Glomerular visceral epithelial cell (primary cell): ENCODE data around the gene PIP5K1B.
"Not testable (repeated sequence)": the region's sequence is repeated elsewhere in the genome, so short reads cannot be mapped to it uniquely, and the experiment has no call there.

Experiments
- DNase-seq: peaks from one replicate; pipeline ENCODE4 v3.0.0-alpha.2; 2016; ENCODE audit errors: extremely low spot score

PIP5K1B gene

DNA sequence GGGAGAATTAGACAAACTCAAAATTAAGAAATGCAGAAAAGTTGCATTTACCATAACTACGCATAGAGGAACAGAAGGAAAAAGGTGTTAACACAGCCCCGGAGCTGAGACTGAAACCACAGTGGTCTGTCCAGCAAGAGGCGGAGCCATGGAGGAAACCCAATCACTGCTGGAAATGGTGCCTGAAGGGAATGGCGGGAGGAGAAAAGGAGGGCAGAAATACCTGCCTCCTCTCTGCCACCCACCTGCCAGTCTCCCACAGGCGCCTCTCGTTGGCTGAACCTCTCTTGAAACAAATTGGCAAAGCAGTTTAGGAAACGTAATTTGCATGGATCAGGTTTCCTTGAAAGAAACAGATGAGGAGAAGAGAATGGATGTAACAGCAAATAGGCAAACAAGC lies 318.6 kb downstream of the PIP5K1B start:
- DNase-seq: no peak

DNA sequence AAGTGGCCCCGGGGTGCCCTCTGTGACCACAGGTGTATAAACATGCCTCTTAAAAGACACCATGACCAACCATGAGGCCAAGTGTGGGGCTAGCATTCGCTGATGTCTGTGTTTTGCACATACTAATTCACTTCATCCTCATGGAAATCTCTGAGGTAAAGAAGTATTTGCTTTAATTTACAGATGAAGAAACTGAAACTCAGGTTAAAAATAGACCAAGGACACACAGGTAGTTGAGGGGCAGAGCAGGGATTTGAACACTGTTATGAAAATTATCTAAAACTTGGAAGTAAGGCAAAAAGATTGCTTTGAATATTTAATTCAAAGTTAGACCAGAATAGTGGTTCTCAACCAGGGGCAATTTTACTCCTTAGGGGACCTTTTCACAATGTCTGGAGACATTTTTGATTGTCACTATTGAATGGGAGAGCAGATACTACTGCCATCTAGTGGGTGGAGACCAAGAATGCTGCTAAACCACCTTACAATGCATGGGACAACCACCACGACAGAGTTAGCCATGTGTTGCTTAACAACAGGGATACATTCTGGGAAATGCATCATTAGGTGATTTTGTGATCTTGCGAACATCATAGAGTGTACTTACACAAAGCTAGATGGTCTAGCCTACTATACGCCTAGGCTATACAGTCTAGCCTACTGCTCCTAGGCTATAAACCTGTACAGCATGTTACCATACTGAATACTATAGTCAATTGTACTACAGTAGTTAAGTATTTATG lies 322.5 kb downstream of the PIP5K1B start:
- DNase-seq: peak; percentile 53

DNA sequence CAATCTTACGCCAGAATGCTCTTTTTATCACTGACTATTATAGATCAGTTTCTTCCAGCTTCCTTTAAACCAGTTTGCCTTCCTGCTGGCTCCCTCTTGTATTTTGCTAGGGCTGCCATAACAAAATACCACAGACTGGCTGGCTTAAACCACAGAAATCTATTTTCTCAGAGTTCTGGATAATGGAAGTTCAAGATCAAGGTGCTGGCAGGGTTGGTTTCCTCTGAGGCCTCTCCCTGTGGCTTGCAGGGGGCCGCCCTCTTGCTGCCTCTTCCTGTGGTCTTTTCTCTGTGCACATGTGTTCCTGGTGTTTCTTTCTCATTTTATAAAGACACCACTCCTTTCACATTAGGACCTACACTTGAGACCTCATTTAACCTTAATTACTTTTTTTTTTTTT lies 323.7 kb downstream of the PIP5K1B start:
- DNase-seq: no peak

DNA sequence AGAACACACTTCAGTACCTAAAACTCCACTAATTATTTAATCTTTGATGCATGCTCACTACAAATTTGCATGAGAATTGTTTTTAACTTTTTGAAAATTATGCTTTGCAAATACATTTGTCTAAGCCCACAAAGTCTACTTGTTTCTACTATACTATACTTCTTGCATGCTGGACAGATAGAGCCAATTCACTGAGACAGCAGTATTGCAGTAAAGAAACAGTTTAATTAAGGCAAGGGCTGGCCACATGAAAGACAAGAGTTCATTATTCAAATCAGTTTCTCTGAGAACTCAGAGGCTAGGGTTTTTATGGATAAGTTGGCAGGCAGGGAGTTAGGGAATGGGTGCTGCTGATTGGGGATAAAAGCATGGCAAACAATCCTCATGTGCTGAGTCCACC lies 324.5 kb downstream of the PIP5K1B start:
- no peak for DNase-seq

DNA sequence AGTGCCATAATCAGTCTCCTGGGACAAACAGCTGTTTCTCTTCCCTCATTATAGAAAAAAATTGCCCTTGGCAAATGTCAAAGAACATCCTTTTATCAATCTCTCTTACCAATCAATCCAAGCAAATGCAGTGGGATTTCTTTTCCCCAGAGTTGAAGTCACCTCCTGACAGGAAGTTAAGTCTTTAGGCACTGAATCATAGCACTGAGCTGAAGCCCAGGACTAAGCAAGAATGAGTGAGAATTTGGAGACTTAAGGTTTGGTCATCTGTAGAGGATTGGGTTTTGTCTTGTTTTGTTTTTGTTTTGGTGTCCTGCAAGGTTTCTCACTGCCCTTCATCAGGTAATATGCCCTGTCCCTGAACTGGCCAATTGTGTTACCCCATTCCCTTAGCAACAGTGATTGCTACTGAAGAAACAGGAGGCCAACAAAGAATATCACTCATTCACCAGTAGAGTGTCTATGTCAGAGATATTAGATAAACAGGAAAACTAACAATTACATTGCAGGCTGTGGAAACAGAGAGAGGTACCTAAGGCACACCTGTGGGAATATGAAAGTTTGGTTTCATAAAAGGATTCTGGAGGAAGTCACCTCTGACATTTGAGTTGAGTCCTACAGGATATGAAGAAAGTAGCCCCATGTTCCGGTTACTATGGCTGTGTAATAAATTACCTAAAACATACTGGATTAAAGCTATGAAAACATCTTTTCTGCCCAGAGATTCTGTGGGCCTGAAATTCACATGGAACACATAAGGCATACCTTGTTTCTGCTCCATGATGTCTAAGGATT lies 326.0 kb downstream of the PIP5K1B start:
- no peak for DNase-seq

DNA sequence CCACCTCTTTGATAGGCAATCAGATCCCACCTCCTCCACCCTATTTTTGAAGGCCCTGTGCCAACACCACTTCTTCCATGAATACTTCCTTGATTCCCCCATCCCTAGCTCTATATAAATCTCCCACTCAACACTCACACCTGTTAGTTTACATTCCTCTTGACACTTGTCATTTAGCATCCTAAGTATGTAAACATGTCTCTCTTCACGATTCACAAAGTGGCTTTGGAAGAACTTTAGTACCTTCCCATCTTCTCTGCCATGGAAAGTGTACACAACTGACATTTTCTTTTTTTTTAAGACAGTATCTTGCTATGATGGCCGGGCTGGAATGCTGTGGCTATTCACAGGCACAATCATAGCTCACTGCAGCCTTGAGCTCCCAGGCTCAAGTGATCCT lies 329.0 kb downstream of the PIP5K1B start:
- no peak for DNase-seq

DNA sequence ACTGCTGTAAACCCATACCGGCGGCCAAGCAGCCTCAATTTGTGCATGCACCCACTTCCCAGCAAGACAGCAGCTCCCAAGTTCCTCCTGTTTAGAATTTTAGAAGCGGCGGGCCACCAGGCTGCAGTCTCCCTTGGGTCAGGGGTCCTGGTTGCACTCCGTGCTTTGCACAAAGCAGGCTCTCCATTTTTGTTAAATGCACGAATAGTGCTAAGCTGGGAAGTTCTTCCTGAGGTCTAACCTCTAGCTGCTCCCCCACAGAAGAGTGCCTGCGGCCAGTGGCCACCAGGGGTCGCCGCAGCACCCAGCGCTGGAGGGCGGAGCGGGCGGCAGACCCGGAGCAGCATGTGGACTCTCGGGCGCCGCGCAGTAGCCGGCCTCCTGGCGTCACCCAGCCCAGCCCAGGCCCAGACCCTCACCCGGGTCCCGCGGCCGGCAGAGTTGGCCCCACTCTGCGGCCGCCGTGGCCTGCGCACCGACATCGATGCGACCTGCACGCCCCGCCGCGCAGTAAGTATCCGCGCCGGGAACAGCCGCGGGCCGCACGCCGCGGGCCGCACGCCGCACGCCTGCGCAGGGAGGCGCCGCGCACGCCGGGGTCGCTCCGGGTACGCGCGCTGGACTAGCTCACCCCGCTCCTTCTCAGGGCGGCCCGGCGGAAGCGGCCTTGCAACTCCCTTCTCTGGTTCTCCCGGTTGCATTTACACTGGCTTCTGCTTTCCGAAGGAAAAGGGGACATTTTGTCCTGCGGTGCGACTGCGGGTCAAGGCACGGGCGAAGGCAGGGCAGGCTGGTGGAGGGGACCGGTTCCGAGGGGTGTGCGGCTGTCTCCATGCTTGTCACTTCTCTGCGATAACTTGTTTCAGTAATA lies 330.6 kb downstream of the PIP5K1B start, which contains the start of gene FXN:
Gene FXN (plus strand): TSS at position 315 of the 871 bp plus-strand sequence. CDS start 31 bp downstream, at position 346.
- DNase-seq: peak; percentile 83

DNA sequence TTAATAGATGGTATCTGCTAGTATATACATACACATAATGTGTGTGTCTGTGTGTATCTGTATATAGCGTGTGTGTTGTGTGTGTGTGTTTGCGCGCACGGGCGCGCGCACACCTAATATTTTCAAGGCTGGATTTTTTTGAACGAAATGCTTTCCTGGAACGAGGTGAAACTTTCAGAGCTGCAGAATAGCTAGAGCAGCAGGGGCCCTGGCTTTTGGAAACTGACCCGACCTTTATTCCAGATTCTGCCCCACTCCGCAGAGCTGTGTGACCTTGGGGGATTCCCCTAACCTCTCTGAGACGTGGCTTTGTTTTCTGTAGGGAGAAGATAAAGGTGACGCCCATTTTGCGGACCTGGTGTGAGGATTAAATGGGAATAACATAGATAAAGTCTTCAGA lies 331.3 kb downstream of the PIP5K1B start:
- peak; percentile 13 for DNase-seq

DNA sequence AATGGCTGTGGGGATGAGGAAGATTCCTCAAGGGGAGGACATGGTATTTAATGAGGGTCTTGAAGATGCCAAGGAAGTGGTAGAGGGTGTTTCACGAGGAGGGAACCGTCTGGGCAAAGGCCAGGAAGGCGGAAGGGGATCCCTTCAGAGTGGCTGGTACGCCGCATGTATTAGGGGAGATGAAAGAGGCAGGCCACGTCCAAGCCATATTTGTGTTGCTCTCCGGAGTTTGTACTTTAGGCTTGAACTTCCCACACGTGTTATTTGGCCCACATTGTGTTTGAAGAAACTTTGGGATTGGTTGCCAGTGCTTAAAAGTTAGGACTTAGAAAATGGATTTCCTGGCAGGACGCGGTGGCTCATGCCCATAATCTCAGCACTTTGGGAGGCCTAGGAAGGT lies 331.8 kb downstream of the PIP5K1B start:
- no peak for DNase-seq

DNA sequence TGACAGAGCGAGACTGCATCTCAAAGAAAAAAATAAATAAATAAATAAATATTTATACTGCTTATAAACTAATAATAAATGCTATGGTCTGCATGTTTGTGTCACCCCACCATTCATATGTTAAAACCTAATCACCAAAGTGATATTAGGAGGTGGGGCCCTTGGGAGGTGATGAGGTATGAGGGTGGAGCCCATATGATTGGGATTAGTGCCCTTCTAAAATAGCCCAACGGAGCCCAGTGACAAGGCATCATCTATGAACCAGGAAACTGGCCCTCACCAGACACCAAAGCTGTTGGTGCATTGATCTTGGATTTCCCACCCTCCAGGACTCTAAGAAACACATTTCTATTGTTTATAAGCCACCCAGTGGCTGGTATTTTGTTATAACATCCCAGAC lies 335.6 kb downstream of the PIP5K1B start:
- no peak for DNase-seq

DNA sequence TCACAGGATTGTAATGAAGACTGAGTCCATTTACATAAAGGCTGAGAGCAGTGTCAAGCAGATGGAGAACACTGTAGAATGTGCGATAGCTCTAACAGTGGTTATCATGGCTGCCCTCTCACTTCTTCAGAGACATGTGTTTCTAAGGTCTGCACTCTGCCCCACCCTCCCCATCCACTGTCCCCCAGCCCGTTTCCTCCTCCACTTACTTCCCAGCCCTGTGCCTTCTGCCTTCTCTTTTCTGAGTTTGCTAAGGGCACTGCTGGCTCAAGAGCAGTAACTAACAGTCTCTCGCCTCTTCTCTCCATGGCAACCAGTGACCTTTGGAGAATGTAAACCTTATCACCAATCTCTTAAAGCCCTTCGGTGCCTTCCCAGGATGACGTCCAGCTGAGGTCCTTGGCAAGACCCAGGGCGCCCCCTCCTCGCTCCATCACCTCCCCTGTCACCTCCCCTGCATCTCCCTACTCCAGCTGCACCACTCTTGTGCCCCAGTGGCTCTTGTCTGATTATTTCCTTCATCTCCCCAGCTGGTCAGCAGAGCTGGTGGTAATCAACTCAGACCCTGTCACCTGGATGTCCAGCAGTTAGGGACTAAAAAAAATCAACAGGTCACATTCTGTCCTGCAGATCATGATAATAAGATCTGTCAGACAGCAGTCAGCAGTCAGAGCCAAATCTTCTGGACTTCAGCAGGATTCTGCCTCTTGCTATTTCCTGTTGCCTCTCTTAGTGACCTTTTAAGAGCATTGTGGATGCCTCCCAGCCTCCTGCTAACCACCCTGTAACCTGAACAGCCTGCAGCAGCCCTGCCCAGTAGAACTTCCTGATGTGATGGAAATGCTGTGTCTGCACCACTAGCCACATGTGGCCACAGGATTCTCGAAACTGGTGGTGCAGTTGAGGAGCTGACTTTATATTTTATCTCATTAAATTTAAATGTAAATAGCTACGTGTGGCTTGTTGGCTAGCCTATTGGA lies 339.5 kb downstream of the PIP5K1B start:
- peak; percentile 46 for DNase-seq

DNA sequence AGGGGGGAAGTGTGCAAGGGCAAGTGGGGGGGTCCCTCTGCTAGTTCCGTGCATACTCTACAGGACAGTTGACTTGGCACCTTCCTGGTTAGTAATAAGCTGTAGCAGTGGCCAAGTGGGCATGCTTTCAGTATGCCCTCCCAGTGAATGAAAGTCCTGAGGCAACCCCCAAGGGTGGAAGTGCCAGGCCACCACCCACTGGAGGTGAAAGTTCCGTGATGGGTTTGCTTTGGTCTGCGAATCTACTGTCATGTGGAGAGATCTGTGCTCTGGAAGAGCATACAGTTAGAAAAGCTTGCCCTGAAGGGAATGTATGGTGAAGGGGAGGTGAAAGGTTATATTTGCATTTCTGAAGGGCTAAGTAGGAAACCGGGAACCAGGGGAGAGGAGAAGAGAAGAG lies 340.8 kb downstream of the PIP5K1B start:
- no peak for DNase-seq

DNA sequence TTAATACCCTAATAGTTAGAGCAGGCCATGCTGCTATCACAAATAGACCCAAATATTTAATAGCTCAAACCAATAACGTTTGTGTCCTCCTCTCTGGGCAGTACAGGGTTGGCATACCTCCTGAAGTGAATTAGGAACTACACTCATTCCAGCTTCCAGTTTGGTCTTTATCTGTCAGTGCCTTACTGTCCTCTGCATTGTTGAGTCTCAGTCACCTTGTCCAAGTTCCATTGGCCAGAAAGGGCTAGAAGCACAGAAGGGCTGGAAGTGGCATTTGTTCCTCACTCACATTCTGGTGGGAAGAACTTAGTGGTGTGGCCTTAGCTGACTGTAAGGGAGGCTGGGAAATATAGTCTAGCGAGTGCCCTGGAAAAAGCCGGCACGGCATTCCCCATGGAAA lies 341.7 kb downstream of the PIP5K1B start:
- no peak for DNase-seq

DNA sequence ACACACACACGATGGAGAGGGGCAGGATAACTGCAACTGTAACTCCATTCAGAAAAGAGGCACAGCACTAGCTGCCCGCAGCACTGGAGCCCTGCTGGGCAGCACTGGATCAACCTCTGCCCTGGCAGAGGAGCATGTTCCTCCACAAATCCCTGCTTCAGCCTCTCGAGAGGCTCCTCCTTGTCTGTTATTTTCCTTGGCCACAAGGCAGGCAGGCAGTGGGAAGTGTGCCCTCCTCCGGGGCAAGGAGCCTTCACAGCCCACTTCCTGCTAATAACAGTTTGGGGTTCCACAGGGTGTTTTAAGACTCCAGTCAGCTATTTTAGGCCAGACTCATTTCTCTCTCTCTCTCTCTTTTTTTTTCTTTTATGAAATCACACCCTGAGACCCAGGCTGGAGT lies 342.3 kb downstream of the PIP5K1B start:
- DNase-seq: no peak

DNA sequence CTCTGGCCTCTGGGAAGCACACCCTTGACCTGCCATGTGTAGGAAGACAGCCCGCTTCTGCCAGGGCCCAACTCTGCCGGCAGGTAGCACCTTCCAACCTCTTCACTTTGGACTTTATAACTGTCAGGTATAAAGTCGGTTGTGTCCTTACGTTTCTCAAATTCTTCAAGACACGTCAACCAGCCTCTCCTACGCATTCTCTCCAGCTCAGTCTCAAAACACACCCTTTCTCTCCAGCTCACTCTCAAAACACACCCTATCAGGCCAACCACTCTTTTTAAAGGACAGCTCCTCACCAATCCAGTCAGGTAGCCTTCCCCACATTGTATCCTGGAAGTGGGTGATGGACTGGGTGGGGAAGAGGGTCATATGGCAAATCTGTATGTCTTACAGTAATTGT lies 344.1 kb downstream of the PIP5K1B start:
- DNase-seq: no peak

DNA sequence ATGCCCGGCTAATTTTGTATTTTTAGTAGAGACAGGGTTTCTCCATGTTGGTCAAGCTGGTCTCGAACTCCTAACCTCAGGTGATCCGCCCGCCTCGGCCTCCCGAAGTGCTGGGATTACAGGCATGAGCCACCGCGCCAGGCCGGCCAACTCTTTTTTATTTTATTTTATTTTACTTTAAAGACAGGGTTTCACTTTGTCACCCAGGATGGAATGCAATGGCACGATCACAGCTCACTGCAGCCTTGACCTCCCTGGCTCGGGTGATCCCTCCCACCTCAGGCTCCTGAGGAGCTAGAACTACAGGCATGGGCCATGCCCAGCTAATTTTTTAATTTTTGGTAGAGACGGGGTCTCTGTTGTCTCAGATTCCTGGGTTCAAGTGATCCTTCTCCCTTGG lies 345.9 kb downstream of the PIP5K1B start:
- not testable (repeated sequence) for DNase-seq

DNA sequence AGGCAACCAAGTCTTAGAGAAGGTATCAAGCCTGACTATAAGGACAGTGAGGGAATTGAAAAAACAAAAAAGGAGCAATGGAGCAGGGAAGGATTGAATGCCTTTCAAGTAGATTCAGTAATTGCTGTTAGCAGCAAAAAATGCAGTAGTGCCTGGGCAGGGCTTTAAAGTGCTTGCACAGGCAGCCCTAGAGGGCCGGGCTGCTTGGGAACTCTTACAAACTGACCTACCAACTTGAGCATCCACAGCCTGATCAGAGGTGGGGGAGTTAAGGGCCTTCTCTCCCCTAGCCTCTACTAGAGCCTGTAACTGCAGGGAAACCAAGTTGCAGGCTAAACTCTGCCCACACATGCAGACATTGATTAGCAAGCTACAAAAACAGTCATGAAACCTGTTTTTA lies 349.9 kb downstream of the PIP5K1B start:
- DNase-seq: no peak

DNA sequence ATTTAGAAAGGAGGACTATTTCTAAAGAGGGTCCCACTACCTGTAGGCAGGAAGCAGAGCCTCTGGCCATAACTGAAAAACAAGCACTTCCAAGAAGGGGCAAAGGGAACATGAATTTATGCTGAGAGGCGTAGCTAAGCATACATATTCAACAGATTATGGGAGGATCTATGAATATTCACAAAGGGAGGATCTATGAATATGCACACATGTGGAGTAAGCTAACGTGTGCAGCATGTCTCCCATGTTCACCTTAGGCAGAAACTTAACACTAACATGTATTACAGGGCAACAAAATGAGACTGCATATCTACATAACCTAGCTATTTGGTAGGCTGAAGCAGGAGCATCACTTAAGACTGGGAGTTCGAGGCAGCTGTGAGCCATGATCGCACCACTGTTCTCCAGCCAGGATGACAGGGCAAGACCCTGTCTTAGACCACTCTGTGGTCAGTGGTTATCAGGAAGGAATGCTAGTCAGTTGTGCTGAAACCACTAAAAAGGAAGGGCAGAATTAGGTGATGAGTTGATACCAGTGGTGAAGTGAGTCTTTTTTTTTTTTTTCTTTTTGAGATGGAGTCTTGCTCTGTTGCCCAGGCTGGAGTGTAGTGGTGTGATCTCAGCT lies 351.3 kb downstream of the PIP5K1B start:
- DNase-seq: peak; percentile 31

DNA sequence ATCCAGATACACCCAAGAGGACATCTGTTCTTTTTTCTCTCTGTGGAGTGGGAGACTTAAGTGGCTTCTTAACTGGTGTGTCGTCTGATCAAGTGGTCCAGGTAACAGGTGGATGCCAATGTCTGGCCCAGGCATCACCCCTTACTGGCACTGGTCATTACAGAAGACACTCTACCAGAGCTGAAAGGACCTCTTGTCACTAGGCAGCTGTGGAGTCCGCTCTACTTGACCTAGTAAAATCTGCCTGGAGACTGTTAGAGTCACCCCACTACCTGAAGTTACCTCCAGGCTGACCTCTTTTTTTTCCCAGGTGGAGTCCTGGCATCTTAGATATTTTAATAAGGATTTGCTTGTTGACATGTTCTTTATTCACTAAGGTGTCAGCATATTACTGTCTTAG lies 353.1 kb downstream of the PIP5K1B start:
- DNase-seq: no peak
